CD14-positive monocyte (primary cell): ENCODE data around the gene FRMD4A. TPM values are rescaled to one million over a fixed set of nuclear protein-coding genes. Genes with fewer than 3 reads are reported as not detected.

ENCODE experiments used
- DNase-seq, 3 donors: peaks; one replicate each; pipeline ENCODE4 v3.0.0-alpha.2; 2011 to 2022
- H2AFZ ChIP-seq: 2 replicates; pipeline ENCODE4 v1.6.0; 2012; ENCODE audit warnings: mild to moderate bottlenecking, low read depth, low read length, inconsistent platforms; ENCODE audit not compliant: insufficient read depth, poor library complexity, severe bottlenecking
- H3K27ac ChIP-seq, 2 donors: 1 replicate in 1 of 2; 2 replicates in 1 of 2; pipeline ENCODE4 v1.5.1; 2012 to 2013; ENCODE audit warnings: low read length in 2 of 2, control low read depth in 1 of 2, inconsistent platforms in 1 of 2, low read depth in 1 of 2, mild to moderate bottlenecking in 1 of 2
- H3K27me3 ChIP-seq, 2 donors: one replicate each; pipeline versions ENCODE4 v1.6.0 to v1.6.1; 2011 to 2013; ENCODE audit warnings: low read length in 2 of 2; ENCODE audit not compliant: control insufficient read depth in 2 of 2, insufficient read depth in 2 of 2
- H3K36me3 ChIP-seq, 2 donors: replicated peaks in 1 of 2; 1 replicate in 1 of 2; 2 replicates in 1 of 2; pipeline versions ENCODE4 v1.5.1 to v1.6.1; 2012 to 2013; ENCODE audit warnings: low read length in 2 of 2, control low read depth in 1 of 2, inconsistent platforms in 1 of 2, mild to moderate bottlenecking in 1 of 2; ENCODE audit not compliant: insufficient read depth in 2 of 2, control insufficient read depth in 1 of 2
- H3K4me1 ChIP-seq, 2 donors: 1 replicate in 1 of 2; 2 replicates in 1 of 2; pipeline versions ENCODE4 v1.5.1 to v1.6.1; 2012 to 2013; ENCODE audit warnings: low read length in 2 of 2, control low read depth in 1 of 2, inconsistent platforms in 1 of 2, mild to moderate bottlenecking in 1 of 2, moderate library complexity in 1 of 2; ENCODE audit not compliant: insufficient read depth in 2 of 2, control insufficient read depth in 1 of 2
- H3K4me2 ChIP-seq: replicated peaks from 2 replicates; pipeline ENCODE3; 2012; ENCODE audit warnings: low read length, moderate library complexity, mild to moderate bottlenecking; ENCODE audit not compliant: poor library complexity, severe bottlenecking; ENCODE audit errors: extremely low read depth
- H3K4me3 ChIP-seq, 3 experiments: fragments of 200-600 bp in 1 of 3; sonication (generic) in 1 of 3; replicated peaks in 1 of 3; 1 replicate in 2 of 3; 2 replicates in 1 of 3; pipeline ENCODE4 v1.5.1; 2011 to 2013; ENCODE audit warnings: low read length in 3 of 3, mild to moderate bottlenecking in 3 of 3, control low read depth in 2 of 3, low read depth in 2 of 3, inconsistent platforms in 1 of 3, moderate library complexity in 1 of 3
- H3K79me2 ChIP-seq: 2 replicates; pipeline ENCODE4 v1.6.0; 2012; ENCODE audit warnings: mild to moderate bottlenecking, control low read depth, inconsistent platforms, low read length, moderate library complexity; ENCODE audit not compliant: insufficient read depth
- H3K9ac ChIP-seq: 2 replicates; pipeline ENCODE4 v1.6.0; 2017; ENCODE audit warnings: low read length, mild to moderate bottlenecking; ENCODE audit not compliant: insufficient read depth, poor library complexity, severe bottlenecking
- H3K9me3 ChIP-seq, 2 donors: replicated peaks in 1 of 2; 1 replicate in 1 of 2; 2 replicates in 1 of 2; pipeline versions ENCODE4 v1.5.1 to v1.6.1; 2012 to 2013; ENCODE audit warnings: low read length in 2 of 2, control low read depth in 1 of 2; ENCODE audit not compliant: control insufficient read depth in 1 of 2, insufficient read depth in 1 of 2
- H4K20me1 ChIP-seq: 2 replicates; pipeline ENCODE4 v1.6.0; 2012; ENCODE audit warnings: mild to moderate bottlenecking, low read length, control low read depth, moderate library complexity; ENCODE audit not compliant: insufficient read depth
- H3K27ac Mint-ChIP-seq, 7 donors: one replicate each; pipeline ENCODE4 v1.8.0; 2020; ENCODE audit warnings: mild to moderate bottlenecking in 7 of 7, mixed read lengths in 7 of 7, moderate library complexity in 6 of 7, inconsistent platforms in 2 of 7
- H3K27me3 Mint-ChIP-seq, 3 donors: one replicate each; pipeline ENCODE4 v1.8.0; 2021 to 2022; ENCODE audit warnings: low read depth in 3 of 3, mild to moderate bottlenecking in 3 of 3, mixed read lengths in 3 of 3, moderate library complexity in 3 of 3, inconsistent platforms in 1 of 3
- H3K36me3 Mint-ChIP-seq, 2 donors: one replicate each; pipeline ENCODE4 v1.8.0; 2020; ENCODE audit warnings: mixed read lengths in 2 of 2, inconsistent platforms in 1 of 2, mild to moderate bottlenecking in 1 of 2
- H3K4me1 Mint-ChIP-seq: one replicate; pipeline ENCODE4 v1.8.0; 2020; ENCODE audit warnings: mild to moderate bottlenecking, mixed read lengths
- H3K4me3 Mint-ChIP-seq, 2 donors: one replicate each; pipeline ENCODE4 v1.8.0; 2020; ENCODE audit warnings: mild to moderate bottlenecking in 2 of 2, mixed read lengths in 2 of 2, moderate library complexity in 1 of 2
- H3K9me3 Mint-ChIP-seq, 7 donors: one replicate each; pipeline ENCODE4 v1.8.0; 2020 to 2022; ENCODE audit warnings: mixed read lengths in 7 of 7, mild to moderate bottlenecking in 6 of 7, moderate library complexity in 6 of 7, inconsistent platforms in 2 of 7
- WGBS: methylation state at CpG from one replicate; pipeline ENCODE4 v1.1.5; 2013; ENCODE audit warnings: missing lambda C conversion rate; ENCODE audit not compliant: insufficient coverage; 5-methylcytosine and 5-hydroxymethylcytosine counted together
- intact Hi-C, 2 donors: fragments of 100-400 bp; cut with micrococcal nuclease; formaldehyde crosslinking; loops; one replicate each; pipeline versions ENCODE4 v1.15.0 to v1.15.1; 2023
- polyA plus RNA-seq, 3 donors: library from polyadenylated mRNA; depleted of rRNA in 1 of 3; unstranded in 2 of 3; stranded (reverse) in 1 of 3; fragments of 300-500 nt in 2 of 3; fragments of >200 nt in 1 of 3; fragmentation: Illumina TruSeq in 2 of 3; gene quantifications; 1 replicate in 2 of 3; 2 replicates in 1 of 3; pipeline ENCODE4 v1.2.3, GENCODE V29; 2012 to 2021
- TF ChIP-seq, protein P1 (sequence below): fragments of 200-600 bp; IDR thresholded peaks from one replicate; pipeline ENCODE4 v1.8.0; 2022; ENCODE audit warnings: antibody characterized with exemption, mild to moderate bottlenecking

The FRMD4A gene
- polyA plus RNA-seq, 3 donors: 0.12 TPM; not detected in 2

DNA sequence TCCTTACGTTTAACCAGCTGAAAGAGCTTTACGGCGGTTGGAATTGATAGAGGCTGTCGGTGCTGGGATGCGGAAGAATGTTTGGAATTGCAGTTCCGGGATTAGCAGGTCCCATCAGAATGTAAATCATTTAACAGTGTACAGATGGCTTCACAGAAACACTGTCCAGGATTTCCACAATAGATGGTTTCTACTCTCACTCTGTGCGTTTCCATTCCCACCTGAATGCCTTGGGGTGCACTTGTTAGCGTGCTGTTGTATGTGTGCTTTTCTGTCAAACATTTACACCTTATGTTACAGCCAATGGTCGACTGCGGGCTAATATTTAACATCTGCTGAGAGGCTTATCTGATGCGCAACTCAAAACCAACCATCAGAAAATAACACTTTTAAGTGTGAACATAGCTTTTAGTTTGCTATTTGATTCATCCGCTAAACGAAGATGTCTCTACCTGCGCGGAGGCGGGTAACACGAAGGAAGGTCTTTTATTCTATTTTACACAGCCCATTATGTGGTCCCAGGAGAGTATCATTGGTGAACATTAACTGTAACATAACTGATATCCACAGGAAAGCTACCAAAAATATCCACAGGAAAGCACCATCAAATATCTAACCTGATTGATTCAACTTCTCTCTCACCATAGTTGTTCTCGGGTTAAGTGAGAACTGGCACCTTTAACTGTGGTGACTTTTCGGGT is 564.9 kb downstream of the FRMD4A start:
- H3K9me3 Mint-ChIP-seq: peaks cover 0 to 2% (median 0%) of the 10 kb centered on the region in 7 donors

DNA sequence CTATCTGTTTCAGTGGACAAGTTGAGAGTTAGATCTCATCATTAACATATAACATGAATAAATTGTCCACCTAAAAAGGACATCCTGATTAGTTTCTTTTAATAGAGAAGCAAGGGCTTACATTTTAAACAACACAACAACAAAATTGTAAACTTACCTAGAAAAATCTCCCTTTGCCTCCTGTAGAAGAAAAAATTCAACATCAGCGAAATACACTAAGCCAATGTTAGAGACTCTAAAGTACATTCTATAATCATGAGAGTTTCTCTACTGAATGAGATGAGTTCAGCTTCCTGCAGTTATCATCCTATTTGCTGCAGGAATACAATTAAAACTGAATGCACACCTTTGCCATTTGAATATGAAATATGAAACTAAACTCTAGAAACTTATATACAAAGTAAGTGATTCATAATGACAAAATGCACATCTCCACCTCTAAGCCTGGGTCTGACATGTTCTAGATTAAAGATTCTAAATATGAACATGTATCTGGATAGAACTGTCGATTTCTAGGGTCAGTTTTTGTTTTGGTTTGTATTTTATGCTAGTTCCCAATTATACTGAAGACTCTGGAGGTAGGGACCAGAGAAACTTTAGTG is 569.1 kb downstream of the FRMD4A start:
- WGBS: no CpG with 5 or more reads among the region's 2 CpGs
- Histone ChIP-seq H3K9me3 (no peaks in the 10 kb centered on the region), H3K36me3 (no peaks in the 10 kb centered on the region), H3K4me3 (no peak overlapping the region), H2AFZ (no peak overlapping the region), H3K27me3 (no peaks in the 10 kb centered on the region), H3K4me2 (no peak overlapping the region), H3K4me1 (peaks cover 14 to 16% of the 10 kb centered on the region in 2 donors), H3K27ac (no peak overlapping the region), H3K9ac (no peak overlapping the region), H3K79me2 (no peaks in the 10 kb centered on the region), H4K20me1 (no peaks in the 10 kb centered on the region)
- DNase-seq: no peak
- H3K9me3 Mint-ChIP-seq: peaks cover 0 to 3% (median 0%) of the 10 kb centered on the region in 7 donors
- no peak overlapping the region for H3K27ac Mint-ChIP-seq
- intact Hi-C loops: no loop called here
- H3K4me3 Mint-ChIP-seq: no peak overlapping the region
- H3K27me3 Mint-ChIP-seq: peaks cover 0 to 5% (median 0%) of the 10 kb centered on the region in 3 donors
- peaks cover 18% of the 10 kb centered on the region for H3K4me1 Mint-ChIP-seq
- TF ChIP-seq, protein P1, sequence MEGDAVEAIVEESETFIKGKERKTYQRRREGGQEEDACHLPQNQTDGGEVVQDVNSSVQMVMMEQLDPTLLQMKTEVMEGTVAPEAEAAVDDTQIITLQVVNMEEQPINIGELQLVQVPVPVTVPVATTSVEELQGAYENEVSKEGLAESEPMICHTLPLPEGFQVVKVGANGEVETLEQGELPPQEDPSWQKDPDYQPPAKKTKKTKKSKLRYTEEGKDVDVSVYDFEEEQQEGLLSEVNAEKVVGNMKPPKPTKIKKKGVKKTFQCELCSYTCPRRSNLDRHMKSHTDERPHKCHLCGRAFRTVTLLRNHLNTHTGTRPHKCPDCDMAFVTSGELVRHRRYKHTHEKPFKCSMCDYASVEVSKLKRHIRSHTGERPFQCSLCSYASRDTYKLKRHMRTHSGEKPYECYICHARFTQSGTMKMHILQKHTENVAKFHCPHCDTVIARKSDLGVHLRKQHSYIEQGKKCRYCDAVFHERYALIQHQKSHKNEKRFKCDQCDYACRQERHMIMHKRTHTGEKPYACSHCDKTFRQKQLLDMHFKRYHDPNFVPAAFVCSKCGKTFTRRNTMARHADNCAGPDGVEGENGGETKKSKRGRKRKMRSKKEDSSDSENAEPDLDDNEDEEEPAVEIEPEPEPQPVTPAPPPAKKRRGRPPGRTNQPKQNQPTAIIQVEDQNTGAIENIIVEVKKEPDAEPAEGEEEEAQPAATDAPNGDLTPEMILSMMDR: no peak
- no peaks in the 10 kb centered on the region for H3K36me3 Mint-ChIP-seq

More for the DNA sequence above, 564.9 kb downstream of the FRMD4A start:
- Histone ChIP-seq H3K4me1 (peaks cover 6 to 9% of the 10 kb centered on the region in 2 donors), H3K9me3 (no peaks in the 10 kb centered on the region), H3K27me3 (no peaks in the 10 kb centered on the region), H3K9ac (no peak overlapping the region), H3K36me3 (no peaks in the 10 kb centered on the region), H3K79me2 (no peaks in the 10 kb centered on the region), H3K4me3 (no peak overlapping the region), H3K27ac (no peak overlapping the region), H4K20me1 (no peaks in the 10 kb centered on the region), H2AFZ (no peak overlapping the region), H3K4me2 (no peak overlapping the region)
- Mint-ChIP-seq H3K27me3 (peaks cover 0 to 10% (median 8%) of the 10 kb centered on the region in 3 donors), H3K27ac (no peak overlapping the region), H3K4me1 (peaks cover 14% of the 10 kb centered on the region), H3K36me3 (no peaks in the 10 kb centered on the region), H3K4me3 (no peak overlapping the region)
- no peak for DNase-seq
- intact Hi-C loops: no loop called here
- 100% methylated on average over 5 of the region's 19 CpGs for WGBS
- TF ChIP-seq, protein P1: no peak
